Osteocyte (in vitro differentiated cells): ENCODE results near the gene MYD88. TPM values are rescaled to one million over a fixed set of nuclear protein-coding genes. Genes with fewer than 3 reads are reported as not detected.

Experiments
- DNase-seq: peaks from one replicate; pipeline ENCODE4 v3.0.0; 2021; ENCODE audit warnings: mixed read lengths; ENCODE audit not compliant: unreplicated experiment; ENCODE audit errors: extremely low spot score
- H3K27ac Mint-ChIP-seq: one replicate; pipeline ENCODE4 v1.8.0; 2021; ENCODE audit warnings: mild to moderate bottlenecking, mixed read lengths; ENCODE audit not compliant: unreplicated experiment
- H3K27me3 Mint-ChIP-seq: one replicate; pipeline ENCODE4 v1.8.0; 2021; ENCODE audit warnings: mixed read lengths; ENCODE audit not compliant: unreplicated experiment
- H3K36me3 Mint-ChIP-seq: one replicate; pipeline ENCODE4 v1.8.0; 2021; ENCODE audit warnings: mixed read lengths; ENCODE audit not compliant: unreplicated experiment
- H3K4me1 Mint-ChIP-seq: one replicate; pipeline ENCODE4 v1.8.0; 2021; ENCODE audit warnings: mixed read lengths; ENCODE audit not compliant: unreplicated experiment
- H3K4me3 Mint-ChIP-seq: one replicate; pipeline ENCODE4 v1.8.0; 2021; ENCODE audit warnings: mild to moderate bottlenecking, moderate library complexity, mixed read lengths; ENCODE audit not compliant: unreplicated experiment
- H3K9me3 Mint-ChIP-seq: one replicate; pipeline ENCODE4 v1.8.0; 2021; ENCODE audit warnings: mixed read lengths; ENCODE audit not compliant: unreplicated experiment
- total RNA-seq: library from RNA; stranded (reverse); gene quantifications from 2 replicates; pipeline ENCODE4 v1.2.1, GENCODE V29; 2021
- TF ChIP-seq, protein P1 (sequence below): fragments of 200-600 bp; sonication (generic); IDR thresholded peaks from 2 replicates; pipeline ENCODE4 v1.5.0; 2021; ENCODE audit warnings: antibody characterized with exemption, mild to moderate bottlenecking, moderate library complexity

Gene MYD88
- total RNA-seq, 1 donor from 2014 or later, result 13.3 TPM

GRCh38 chr3:38171622-38172021 lies 33.2 kb downstream of the MYD88 start:
- TF ChIP-seq, protein P1, sequence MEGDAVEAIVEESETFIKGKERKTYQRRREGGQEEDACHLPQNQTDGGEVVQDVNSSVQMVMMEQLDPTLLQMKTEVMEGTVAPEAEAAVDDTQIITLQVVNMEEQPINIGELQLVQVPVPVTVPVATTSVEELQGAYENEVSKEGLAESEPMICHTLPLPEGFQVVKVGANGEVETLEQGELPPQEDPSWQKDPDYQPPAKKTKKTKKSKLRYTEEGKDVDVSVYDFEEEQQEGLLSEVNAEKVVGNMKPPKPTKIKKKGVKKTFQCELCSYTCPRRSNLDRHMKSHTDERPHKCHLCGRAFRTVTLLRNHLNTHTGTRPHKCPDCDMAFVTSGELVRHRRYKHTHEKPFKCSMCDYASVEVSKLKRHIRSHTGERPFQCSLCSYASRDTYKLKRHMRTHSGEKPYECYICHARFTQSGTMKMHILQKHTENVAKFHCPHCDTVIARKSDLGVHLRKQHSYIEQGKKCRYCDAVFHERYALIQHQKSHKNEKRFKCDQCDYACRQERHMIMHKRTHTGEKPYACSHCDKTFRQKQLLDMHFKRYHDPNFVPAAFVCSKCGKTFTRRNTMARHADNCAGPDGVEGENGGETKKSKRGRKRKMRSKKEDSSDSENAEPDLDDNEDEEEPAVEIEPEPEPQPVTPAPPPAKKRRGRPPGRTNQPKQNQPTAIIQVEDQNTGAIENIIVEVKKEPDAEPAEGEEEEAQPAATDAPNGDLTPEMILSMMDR, result no peak
- Mint-ChIP-seq H3K27ac (peak overlapping the region; percentile 99), H3K9me3 (no peaks in the 10 kb centered on the region), H3K4me3 (no peak overlapping the region), H3K4me1 (peaks cover 76% of the 10 kb centered on the region), H3K27me3 (no peaks in the 10 kb centered on the region), H3K36me3 (no peaks in the 10 kb centered on the region)
- no peak for DNase-seq

DNA sequence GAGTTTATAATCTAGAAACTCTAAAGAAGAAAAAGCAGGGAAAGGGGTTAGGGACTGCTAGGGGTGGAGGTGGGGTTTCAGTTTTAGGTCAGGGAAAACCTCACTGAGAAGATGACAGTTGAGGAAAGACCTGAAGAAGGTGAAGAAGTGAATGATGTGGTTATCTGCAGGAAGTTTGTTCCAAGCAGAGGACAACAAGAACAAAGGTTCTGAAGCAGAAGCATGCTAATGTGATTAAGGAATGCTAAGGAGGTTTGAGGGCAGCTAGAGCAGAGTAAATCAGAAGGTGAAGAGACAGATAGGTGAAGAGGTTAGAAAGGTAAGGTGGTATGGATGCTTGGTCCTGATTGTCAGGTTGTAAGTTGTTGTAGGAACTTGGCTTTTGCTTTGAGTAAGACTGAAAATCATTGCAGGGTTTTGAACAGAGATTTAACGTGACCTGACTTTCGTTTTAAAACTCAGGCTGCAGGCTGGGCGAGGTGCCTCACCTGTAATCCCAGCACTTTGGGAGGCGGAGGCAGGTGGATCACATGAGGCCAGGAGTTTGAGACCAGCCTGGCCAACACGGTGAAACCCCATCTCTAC lies 35.5 kb downstream of the MYD88 start:
- Mint-ChIP-seq H3K9me3 (no peaks in the 10 kb centered on the region), H3K27ac (peak overlapping the region; percentile 80), H3K4me3 (no peak overlapping the region), H3K27me3 (no peaks in the 10 kb centered on the region), H3K36me3 (no peaks in the 10 kb centered on the region), H3K4me1 (peaks cover 60% of the 10 kb centered on the region)
- TF ChIP-seq, protein P1, result no peak
- no peak for DNase-seq

GRCh38 chr3:38177181-38177580 lies 38.7 kb downstream of the MYD88 start:
- peaks cover 37% of the 10 kb centered on the region for H3K4me1 Mint-ChIP-seq
- no peak for DNase-seq
- H3K36me3 Mint-ChIP-seq, result peaks cover 5% of the 10 kb centered on the region
- peak overlapping the region; percentile 58 for H3K27ac Mint-ChIP-seq
- H3K27me3 Mint-ChIP-seq, result no peaks in the 10 kb centered on the region
- TF ChIP-seq, protein P1, result no peak
- no peaks in the 10 kb centered on the region for H3K9me3 Mint-ChIP-seq
- no peak overlapping the region for H3K4me3 Mint-ChIP-seq

GRCh38 chr3:38186781-38187180 lies 48.3 kb downstream of the MYD88 start:
- no peak overlapping the region for H3K27ac Mint-ChIP-seq
- H3K4me1 Mint-ChIP-seq, result peaks cover 11% of the 10 kb centered on the region
- H3K9me3 Mint-ChIP-seq, result peaks cover 6% of the 10 kb centered on the region
- H3K4me3 Mint-ChIP-seq, result no peak overlapping the region
- no peak for DNase-seq
- H3K27me3 Mint-ChIP-seq, result no peaks in the 10 kb centered on the region
- peaks cover 28% of the 10 kb centered on the region for H3K36me3 Mint-ChIP-seq
- TF ChIP-seq, protein P1, result no peak

GRCh38 chr3:38190481-38190881 lies 52.0 kb downstream of the MYD88 start:
- H3K27ac Mint-ChIP-seq, result peak overlapping the region; percentile 23
- no peak overlapping the region for H3K4me3 Mint-ChIP-seq
- H3K9me3 Mint-ChIP-seq, result peaks cover 6% of the 10 kb centered on the region
- no peak for DNase-seq
- no peaks in the 10 kb centered on the region for H3K27me3 Mint-ChIP-seq
- no peaks in the 10 kb centered on the region for H3K4me1 Mint-ChIP-seq
- TF ChIP-seq, protein P1, result no peak
- peaks cover 37% of the 10 kb centered on the region for H3K36me3 Mint-ChIP-seq

Other genes with a start within 250 kb of the MYD88 start
- 2.3 and 2.7 TPM in 2 replicates for gene VILL, start 147.9 kb upstream of the MYD88 start, total RNA-seq
- 21.8 and 22.8 TPM in 2 replicates for gene PLCD1, start 109.0 kb upstream of the MYD88 start, total RNA-seq
- 0.24 and 0.62 TPM in 2 replicates for gene DLEC1, start 99.5 kb upstream of the MYD88 start, total RNA-seq
- 60.3 and 62.0 TPM in 2 replicates for gene ACAA1, start 1.5 kb upstream of the MYD88 start, total RNA-seq
- gene OXSR1, start 26.9 kb downstream of the MYD88 start, total RNA-seq, result 55.7 and 57.8 TPM in 2 replicates
- gene SLC22A13, start 127.2 kb downstream of the MYD88 start, total RNA-seq, result 0.99 and 1.2 TPM in 2 replicates
- 0.30 and 0.47 TPM in 2 replicates for gene SLC22A14, start 143.6 kb downstream of the MYD88 start, total RNA-seq
- gene XYLB, start 208.1 kb downstream of the MYD88 start, total RNA-seq, result 6.3 and 8.5 TPM in 2 replicates